ENCODE results near the gene PHC2. TPM values are rescaled to one million over a fixed set of nuclear protein-coding genes. Genes with fewer than 3 reads are reported as not detected.

PHC2 gene
- total RNA-seq, 1 donor from 2014 or later: 65.0 TPM

DNA sequence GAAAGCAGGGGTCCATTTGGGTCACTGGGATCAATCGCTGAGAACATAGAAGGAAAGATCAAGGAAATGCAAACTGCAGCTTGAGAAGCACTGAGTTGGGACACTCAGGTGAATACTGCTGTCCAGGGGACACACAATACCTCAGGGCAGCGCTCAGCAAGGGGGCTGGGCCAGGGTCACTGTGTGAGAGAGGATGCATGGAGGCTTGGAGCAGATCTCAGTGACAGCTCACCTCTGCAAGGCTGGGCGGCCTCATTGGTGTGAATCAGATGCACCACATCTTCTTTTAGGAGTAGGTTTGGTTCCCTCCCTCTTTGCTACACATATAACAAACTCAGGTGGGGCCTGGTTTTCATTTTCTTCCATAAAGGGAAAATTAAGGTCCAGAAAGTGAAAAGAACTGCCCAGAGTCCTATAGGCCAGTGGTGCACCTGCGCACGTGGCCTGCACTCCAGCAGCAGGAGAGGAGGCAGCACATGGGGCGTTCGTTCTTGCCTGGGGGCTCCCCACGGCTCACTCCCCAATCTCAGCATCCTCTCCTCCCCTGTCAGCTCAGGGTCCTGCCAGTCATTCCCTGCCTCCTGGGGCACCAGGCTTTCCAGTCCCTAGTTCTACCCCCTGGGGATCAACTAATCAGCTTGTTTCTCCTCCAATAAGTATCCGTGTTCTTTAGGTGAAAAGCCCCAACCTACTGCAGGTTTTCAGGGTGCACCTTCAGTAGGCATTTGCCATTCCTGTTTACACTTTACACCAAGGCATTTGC, 111.5 kb downstream of the PHC2 start:
- Histone ChIP-seq H3K27me3 (no peaks in the 10 kb centered on the region), H3K36me3 (no peaks in the 10 kb centered on the region), H3K9me3 (ENCODE audit: low read depth) (no peaks in the 10 kb centered on the region), H3K79me2 (ENCODE audit: low read depth) (no peaks in the 10 kb centered on the region), H3K9ac (no peak overlapping the region), H3K4me1 (peaks cover 7% of the 10 kb centered on the region), H4K20me1 (ENCODE audit: low read depth) (no peaks in the 10 kb centered on the region), H3K4me2 (no peak overlapping the region), H3F3A (ENCODE audit: low read depth) (peaks cover 9% of the 10 kb centered on the region), H3K4me3 (no peak overlapping the region), H3K27ac (no peak overlapping the region), H2AFZ (replicated peaks) (no peak overlapping the region)
- Mint-ChIP-seq H3K9me3 (no peaks in the 10 kb centered on the region), H3K4me1 (peaks cover 28% of the 10 kb centered on the region), H3K4me3 (no peak overlapping the region), H3K27me3 (ENCODE audit: insufficient read depth, low read depth) (peaks cover 8% of the 10 kb centered on the region), H3K36me3 (peaks cover 12% of the 10 kb centered on the region), H3K27ac (no peak overlapping the region)
- TF ChIP-seq EZH2phosphoT487 (IDR thresholded peaks at IDR 0.05) (no peak), EZH2 (IDR thresholded peaks at IDR 0.05) (no peak)
- TF ChIP-seq, protein P1, sequence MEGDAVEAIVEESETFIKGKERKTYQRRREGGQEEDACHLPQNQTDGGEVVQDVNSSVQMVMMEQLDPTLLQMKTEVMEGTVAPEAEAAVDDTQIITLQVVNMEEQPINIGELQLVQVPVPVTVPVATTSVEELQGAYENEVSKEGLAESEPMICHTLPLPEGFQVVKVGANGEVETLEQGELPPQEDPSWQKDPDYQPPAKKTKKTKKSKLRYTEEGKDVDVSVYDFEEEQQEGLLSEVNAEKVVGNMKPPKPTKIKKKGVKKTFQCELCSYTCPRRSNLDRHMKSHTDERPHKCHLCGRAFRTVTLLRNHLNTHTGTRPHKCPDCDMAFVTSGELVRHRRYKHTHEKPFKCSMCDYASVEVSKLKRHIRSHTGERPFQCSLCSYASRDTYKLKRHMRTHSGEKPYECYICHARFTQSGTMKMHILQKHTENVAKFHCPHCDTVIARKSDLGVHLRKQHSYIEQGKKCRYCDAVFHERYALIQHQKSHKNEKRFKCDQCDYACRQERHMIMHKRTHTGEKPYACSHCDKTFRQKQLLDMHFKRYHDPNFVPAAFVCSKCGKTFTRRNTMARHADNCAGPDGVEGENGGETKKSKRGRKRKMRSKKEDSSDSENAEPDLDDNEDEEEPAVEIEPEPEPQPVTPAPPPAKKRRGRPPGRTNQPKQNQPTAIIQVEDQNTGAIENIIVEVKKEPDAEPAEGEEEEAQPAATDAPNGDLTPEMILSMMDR (IDR thresholded peaks at IDR 0.05): no peak
- DNase-seq (ENCODE audit: low spot score): no peak

DNA sequence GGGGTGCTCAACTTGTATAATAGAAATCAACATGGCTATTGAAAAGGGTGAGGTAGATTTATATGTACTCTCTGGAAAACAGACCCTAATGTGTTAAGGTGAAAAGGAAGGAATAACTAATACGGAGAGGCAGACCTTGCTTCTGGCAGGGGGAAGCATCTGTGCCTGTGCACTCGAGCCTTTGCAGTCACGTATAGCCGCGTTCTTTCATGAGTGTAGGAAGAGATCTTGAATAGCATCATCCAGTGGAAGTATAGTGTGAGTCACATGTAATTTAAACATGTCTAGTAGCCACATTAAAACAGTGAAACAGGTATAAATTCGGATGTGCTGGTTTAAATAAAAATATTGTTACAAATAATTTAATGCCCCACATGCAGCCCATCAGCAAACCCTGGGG, 112.9 kb downstream of the PHC2 start:
- Histone ChIP-seq H4K20me1 (ENCODE audit: low read depth) (no peaks in the 10 kb centered on the region), H3K4me3 (no peak overlapping the region), H3K79me2 (ENCODE audit: low read depth) (no peaks in the 10 kb centered on the region), H3K9me3 (ENCODE audit: low read depth) (no peaks in the 10 kb centered on the region), H3K9ac (no peak overlapping the region), H3K4me1 (peaks cover 7% of the 10 kb centered on the region), H3K27me3 (no peaks in the 10 kb centered on the region), H3K36me3 (no peaks in the 10 kb centered on the region), H3K27ac (no peak overlapping the region), H3F3A (ENCODE audit: low read depth) (peaks cover 5% of the 10 kb centered on the region), H3K4me2 (no peak overlapping the region), H2AFZ (replicated peaks) (no peak overlapping the region)
- H3K36me3 Mint-ChIP-seq: peaks cover 7% of the 10 kb centered on the region
- TF ChIP-seq EZH2 (IDR thresholded peaks at IDR 0.05) (no peak), EZH2phosphoT487 (IDR thresholded peaks at IDR 0.05) (no peak)
- TF ChIP-seq, protein P1 (IDR thresholded peaks at IDR 0.05): no peak
- H3K27ac Mint-ChIP-seq: no peak overlapping the region
- H3K4me1 Mint-ChIP-seq: peaks cover 28% of the 10 kb centered on the region
- peaks cover 6% of the 10 kb centered on the region for H3K27me3 Mint-ChIP-seq (ENCODE audit: insufficient read depth, low read depth)
- no peak for DNase-seq (ENCODE audit: low spot score)
- no peaks in the 10 kb centered on the region for H3K9me3 Mint-ChIP-seq
- no peak overlapping the region for H3K4me3 Mint-ChIP-seq

DNA sequence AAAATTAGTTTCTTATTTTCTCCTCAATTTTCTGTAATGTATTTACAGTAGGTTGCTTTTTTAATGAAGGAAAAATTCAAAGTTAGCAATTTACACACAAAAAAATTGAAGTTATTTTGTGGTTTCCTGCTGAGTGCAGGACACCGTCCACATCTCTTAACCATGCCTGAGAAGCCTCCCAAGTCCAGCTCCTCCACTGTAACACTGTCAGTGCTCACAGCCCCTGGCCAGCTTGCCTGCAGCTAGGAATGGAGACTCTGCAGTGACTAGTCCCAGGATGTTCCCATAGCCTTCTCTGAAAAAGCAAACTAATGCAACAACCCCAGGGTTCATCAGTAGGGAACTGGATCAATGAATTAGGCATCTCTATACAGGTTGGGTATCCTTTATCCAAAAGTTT, 113.5 kb downstream of the PHC2 start:
- H3K4me3 Mint-ChIP-seq: no peak overlapping the region
- Histone ChIP-seq H3K79me2 (ENCODE audit: low read depth) (no peaks in the 10 kb centered on the region), H4K20me1 (ENCODE audit: low read depth) (no peaks in the 10 kb centered on the region), H3K9ac (no peak overlapping the region), H3F3A (ENCODE audit: low read depth) (peaks cover 5% of the 10 kb centered on the region), H2AFZ (replicated peaks) (no peak overlapping the region), H3K36me3 (no peaks in the 10 kb centered on the region), H3K4me1 (peaks cover 7% of the 10 kb centered on the region), H3K4me2 (no peak overlapping the region), H3K4me3 (no peak overlapping the region), H3K9me3 (ENCODE audit: low read depth) (no peaks in the 10 kb centered on the region), H3K27me3 (no peaks in the 10 kb centered on the region), H3K27ac (no peak overlapping the region)
- no peak for TF ChIP-seq EZH2phosphoT487 (IDR thresholded peaks at IDR 0.05)
- TF ChIP-seq, protein P1 (IDR thresholded peaks at IDR 0.05): no peak
- TF ChIP-seq EZH2 (IDR thresholded peaks at IDR 0.05): no peak
- H3K27ac Mint-ChIP-seq: no peak overlapping the region
- no peak for DNase-seq (ENCODE audit: low spot score)
- no peaks in the 10 kb centered on the region for H3K9me3 Mint-ChIP-seq
- peaks cover 28% of the 10 kb centered on the region for H3K4me1 Mint-ChIP-seq
- peaks cover 4% of the 10 kb centered on the region for H3K27me3 Mint-ChIP-seq (ENCODE audit: insufficient read depth, low read depth)
- peaks cover 5% of the 10 kb centered on the region for H3K36me3 Mint-ChIP-seq
